GM10266 (cell line): ENCODE measurements around the gene VWA7.

Source experiments
- DNase-seq: peaks from one replicate; pipeline ENCODE4 v3.0.0; 2012; ENCODE audit errors: extremely low spot score
- TF ChIP-seq, protein P1 (sequence below): IDR thresholded peaks from 2 replicates; pipeline ENCODE4 v1.5.1; 2012; ENCODE audit warnings: mild to moderate bottlenecking, low read depth; ENCODE audit not compliant: control insufficient read depth, insufficient read depth; ENCODE audit errors: missing control alignments

VWA7 gene

DNA sequence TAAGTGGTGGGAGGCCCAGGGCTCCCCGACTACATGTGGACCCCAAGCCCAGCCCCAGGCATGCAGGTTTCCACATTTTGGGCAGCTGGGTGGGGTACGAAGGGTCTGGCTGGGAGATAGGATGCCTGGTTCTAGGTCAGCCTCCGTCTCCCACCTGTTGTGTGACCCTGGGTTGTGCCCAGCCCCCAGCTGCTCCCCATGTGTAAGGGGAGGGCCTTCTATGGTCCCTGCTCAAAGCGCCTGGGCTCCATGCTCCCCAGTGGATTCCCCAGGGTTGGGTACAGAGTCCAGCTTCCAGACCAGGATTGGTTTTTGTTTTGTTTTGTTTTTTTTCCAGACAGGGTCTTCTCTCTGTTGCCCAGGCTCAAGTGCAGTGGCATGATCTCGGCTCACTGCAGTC lies 1.1 kb upstream of the VWA7 start:
- no peak for DNase-seq
- TF ChIP-seq, protein P1, sequence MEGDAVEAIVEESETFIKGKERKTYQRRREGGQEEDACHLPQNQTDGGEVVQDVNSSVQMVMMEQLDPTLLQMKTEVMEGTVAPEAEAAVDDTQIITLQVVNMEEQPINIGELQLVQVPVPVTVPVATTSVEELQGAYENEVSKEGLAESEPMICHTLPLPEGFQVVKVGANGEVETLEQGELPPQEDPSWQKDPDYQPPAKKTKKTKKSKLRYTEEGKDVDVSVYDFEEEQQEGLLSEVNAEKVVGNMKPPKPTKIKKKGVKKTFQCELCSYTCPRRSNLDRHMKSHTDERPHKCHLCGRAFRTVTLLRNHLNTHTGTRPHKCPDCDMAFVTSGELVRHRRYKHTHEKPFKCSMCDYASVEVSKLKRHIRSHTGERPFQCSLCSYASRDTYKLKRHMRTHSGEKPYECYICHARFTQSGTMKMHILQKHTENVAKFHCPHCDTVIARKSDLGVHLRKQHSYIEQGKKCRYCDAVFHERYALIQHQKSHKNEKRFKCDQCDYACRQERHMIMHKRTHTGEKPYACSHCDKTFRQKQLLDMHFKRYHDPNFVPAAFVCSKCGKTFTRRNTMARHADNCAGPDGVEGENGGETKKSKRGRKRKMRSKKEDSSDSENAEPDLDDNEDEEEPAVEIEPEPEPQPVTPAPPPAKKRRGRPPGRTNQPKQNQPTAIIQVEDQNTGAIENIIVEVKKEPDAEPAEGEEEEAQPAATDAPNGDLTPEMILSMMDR, result no peak

DNA sequence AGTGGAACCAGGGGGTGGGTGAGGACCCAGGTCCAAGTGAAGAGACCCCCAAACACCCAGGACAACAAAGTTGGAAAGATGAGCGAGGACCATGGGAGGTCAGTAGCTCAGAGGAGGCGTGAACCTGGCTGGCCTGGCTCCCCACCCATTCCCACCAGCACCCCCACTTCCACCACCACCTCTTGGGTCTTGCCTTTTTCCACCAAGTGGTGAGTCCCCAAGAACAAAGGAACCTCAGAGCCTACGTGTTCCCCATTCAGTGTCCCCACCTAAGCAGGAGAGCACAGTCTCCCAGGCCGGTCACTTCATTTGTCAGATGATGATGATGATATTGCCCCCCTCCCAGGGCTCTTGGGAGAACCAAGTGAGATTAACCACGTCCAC lies 531 bp upstream of the VWA7 start:
- no peak for DNase-seq
- TF ChIP-seq, protein P1, result no peak

DNA sequence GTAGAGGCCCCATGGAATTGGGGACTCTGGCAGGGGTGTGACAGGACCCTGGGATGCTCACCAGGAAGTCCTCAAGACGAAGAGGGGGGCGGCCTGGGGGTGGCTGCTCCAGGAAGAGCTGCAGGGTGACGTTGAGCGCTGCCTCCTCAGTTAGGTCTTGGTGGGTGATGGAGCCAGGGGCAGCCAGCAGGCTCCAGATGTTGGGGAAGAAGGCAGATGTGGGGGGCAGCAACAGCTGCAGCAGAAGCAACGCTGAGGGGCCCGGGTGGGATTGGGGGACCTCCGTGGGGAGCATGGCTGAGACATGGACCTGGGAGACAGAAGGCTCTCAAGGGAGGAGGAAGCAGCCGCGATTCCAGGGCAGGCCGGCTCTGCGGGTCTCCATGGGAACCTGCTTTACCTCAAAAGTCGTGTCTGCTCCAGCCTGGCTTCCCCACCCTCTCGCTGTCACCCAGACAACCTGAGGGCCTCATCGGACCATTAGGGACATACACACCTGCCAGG lies 591 bp downstream of the VWA7 start:
- no peak for DNase-seq
- TF ChIP-seq, protein P1, result no peak

DNA sequence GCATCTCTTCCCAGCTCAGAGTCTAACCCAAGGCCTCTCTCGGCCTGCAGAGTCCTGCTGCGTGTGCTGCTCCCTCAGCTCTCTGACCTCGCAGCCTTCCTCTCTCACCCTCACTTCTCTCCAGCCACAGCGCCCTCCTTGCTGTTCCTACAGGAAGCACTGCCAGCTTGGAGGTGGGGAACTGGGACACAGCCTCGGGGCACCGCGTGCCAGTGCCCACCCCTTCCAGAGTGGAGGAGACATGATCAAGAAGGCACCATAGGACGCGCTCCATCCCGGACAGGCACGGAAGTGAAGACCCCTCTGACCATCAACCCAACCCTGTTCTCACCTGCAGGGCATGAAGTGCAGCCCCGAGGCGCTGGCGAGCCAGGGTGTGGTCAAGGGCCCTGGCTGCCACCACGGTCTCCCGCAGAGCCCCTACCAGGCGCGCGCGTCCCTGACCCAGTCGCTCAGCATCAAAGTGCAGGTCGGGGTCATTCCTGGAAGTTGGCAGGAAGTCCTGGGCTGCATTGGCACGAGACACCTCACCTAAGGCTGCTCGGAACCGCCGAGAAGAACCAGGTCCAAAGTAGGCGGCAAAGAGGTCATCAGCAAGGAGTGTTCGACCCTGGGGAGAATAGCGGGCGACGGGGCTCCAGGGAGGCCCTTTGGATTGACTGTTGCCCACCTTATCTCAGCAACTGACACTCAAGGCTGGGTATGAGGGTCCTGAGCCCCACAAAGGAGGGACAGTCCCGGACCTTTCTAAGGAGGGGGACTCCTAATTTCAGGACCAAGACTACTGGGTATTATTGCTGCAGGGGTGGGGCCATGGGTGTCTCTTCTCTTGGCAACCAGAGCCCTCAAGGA lies 1.3 kb downstream of the VWA7 start:
- DNase-seq, result no peak
- TF ChIP-seq, protein P1, result no peak

DNA sequence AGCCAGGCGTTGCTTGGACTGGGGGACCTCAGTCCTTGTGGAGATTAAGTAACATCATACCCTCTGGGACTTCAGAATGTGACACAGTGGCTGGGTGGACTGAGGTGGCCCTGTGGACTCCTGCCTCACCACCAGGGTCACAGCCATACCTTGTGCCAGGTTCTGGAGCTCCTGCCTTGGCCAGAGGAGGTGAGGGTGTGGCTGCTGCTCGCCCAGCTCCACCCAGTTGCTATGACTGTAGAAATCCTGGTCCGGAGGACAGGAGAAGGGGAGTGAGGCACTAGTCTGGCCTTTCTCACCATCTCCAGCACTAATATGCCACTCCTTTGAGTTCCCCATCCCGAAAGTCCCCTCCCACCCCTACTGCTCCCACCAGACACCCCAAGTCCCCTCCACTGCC lies 1.9 kb downstream of the VWA7 start:
- TF ChIP-seq, protein P1, result no peak
- DNase-seq, result no peak

DNA sequence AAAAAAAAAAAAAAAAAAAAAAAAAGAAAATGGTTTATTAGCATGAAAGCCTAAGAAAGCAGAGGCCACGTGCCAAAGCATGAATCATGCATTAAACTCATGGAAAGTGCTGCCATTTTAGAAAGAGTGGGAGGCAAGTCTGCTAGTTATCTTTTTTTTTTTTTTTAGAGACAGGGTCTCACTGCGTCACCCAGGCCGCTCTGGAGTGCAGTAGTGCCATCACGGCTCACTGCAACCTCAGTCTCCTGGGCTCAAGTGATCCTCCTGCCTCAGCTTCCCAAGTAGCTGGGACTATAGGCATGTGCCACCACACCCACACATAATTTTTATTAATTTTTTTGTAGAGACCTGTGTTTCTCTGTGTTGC lies 5.2 kb downstream of the VWA7 start:
- TF ChIP-seq, protein P1, result no peak
- no peak for DNase-seq

DNA sequence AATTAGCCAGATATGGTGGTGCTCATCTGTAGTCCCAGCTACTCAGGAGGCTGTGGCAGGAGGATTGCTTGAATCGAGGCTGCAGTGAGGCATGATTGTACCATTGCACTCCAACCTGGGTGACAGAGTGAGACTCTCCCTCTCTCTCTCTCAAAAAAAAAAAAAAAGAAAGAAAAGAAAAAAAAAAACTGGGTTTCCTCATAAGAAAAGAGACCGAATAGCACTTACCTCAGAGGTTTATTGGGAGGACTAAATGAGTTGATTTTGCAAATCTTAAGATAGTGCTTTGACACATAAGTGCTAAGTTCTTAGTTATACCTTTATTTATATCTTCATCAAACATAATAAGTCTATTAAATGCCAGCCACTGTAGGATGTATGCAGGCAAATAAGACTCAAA lies 6.3 kb downstream of the VWA7 start:
- DNase-seq, result no peak
- TF ChIP-seq, protein P1, result no peak
